Right cardiac atrium (tissue), 5 donors: ENCODE results near the gene DCST2. TPM values are rescaled to one million over a fixed set of nuclear protein-coding genes. Genes with fewer than 3 reads are reported as not detected.

ENCODE experiments used
- ATAC-seq, 2 donors: fragments of 200-7000 bp; cut with Tn5 transposase; one replicate each; pipeline versions ENCODE4 v1.8.0 to v1.9.1; 2020; ENCODE audit warnings: moderate library complexity in 2 of 2, mild to moderate bottlenecking in 1 of 2
- DNase-seq, 3 donors: peaks; one replicate each; pipeline ENCODE4 v3.0.0-alpha.2; 2020
- H3K27ac ChIP-seq: one replicate; pipeline ENCODE4 v1.5.1; 2013; ENCODE audit warnings: mild to moderate bottlenecking, low read length, control low read depth, moderate library complexity
- H3K27me3 ChIP-seq: one replicate; pipeline ENCODE4 v1.6.1; 2013; ENCODE audit not compliant: control insufficient read depth, insufficient read depth
- H3K4me1 ChIP-seq: one replicate; pipeline ENCODE4 v1.6.1; 2013; ENCODE audit warnings: low read length; ENCODE audit not compliant: control insufficient read depth, insufficient read depth
- H3K4me3 ChIP-seq: one replicate; pipeline ENCODE4 v1.5.1; 2013; ENCODE audit warnings: low read length, control low read depth
- H3K9me3 ChIP-seq: one replicate; pipeline ENCODE4 v1.6.1; 2013; ENCODE audit warnings: low read length; ENCODE audit not compliant: control insufficient read depth
- WGBS: extraction: QIAGEN DNeasy Blood & Tissue Kit; methylation state at CpG from one replicate; pipeline ENCODE4 v1.1.7; 2013; 5-methylcytosine and 5-hydroxymethylcytosine counted together
- intact Hi-C, 4 donors: fragments of 100-400 bp; cut with DNase I; formaldehyde crosslinking; loops; one replicate each; pipeline versions ENCODE4 v1.11.0 to v1.14.0; 2022 to 2023
- polyA plus RNA-seq: library from polyadenylated mRNA; stranded (reverse); fragments of 200-250 nt; gene quantifications from one replicate; pipeline ENCODE4 v1.2.3, GENCODE V29; 2013
- total RNA-seq, 4 donors: library from RNA; stranded (reverse); fragmentation: NEBNext Ultra II Directional; extraction: Animal tissue kit (Norgen Biotek cat#: 25700); gene quantifications; one replicate each; pipeline ENCODE4 v1.2.1, GENCODE V29; 2021
- donor health status: healthy with polysubstance abuse.
- donor health status: DM: no; HTN: yes; CAD: no.
- donor health status: DM: no; HTN: no; CAD: no.
- donor health status: DM: no; HTN: yes; CAD: no; lungs with severe emphysema.
- donor health status: DM: yes; HTN: yes; CAD: no.

DCST2 gene
- total and polyA plus RNA-seq, 5 donors: 0.23 to 0.33 (median 0.29) TPM; not detected in 1

DNA sequence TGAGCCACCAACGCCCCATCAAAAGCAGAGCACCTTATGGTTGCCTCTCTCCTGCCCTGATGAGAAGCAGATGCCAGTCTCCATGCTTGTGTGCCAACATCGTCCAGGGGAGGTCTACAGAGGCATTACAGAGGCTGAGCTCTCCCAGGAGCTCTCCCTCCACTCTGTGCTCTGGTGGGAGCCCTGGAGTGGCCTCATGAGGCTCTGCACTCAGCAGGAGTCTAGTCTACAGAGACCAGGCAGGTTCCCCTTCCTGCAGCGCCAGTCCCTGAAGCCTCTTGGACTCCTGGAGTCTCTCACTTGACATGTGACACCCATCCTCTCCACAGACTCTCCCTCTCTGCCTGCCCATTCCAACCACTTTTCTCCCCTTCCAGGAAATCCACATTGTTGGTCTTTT, 3.5 kb upstream of the DCST2 start:
- Histone ChIP-seq H3K4me3 (no peak overlapping the region), H3K9me3 (no peaks in the 10 kb centered on the region), H3K27me3 (no peaks in the 10 kb centered on the region), H3K4me1 (peaks cover 4% of the 10 kb centered on the region), H3K27ac (no peak overlapping the region)
- no peak for ATAC-seq
- WGBS: 86% methylated on average over 3 of the region's 3 CpGs
- peak in 1 of 3 donors; percentile 10 for DNase-seq
- intact Hi-C loops: no loop called here

DNA sequence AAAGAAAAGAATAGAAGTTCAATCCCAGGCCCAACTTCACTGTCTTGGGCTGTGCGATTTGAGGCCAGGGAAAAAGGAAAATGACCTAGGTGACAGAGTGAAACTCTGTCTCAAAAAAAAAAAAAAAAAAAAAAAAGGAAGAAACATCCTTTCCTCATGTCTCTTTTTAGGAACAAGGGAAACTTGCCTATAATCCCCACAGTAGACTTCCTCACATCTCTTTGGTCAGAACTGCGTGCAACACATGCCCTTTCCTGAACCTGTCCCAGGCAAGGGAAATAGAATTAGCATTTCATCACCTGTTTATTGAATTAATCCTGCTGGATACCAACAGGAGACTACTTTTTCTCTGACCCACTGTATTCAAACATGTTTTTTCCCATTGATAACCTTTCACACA, 2.4 kb upstream of the DCST2 start:
- no peak for DNase-seq
- H3K9me3 ChIP-seq: no peaks in the 10 kb centered on the region
- no peaks in the 10 kb centered on the region for H3K27me3 ChIP-seq
- WGBS: 70% methylated on average over 2 of the region's 2 CpGs
- H3K27ac ChIP-seq: no peak overlapping the region
- ATAC-seq: no peak
- no peak overlapping the region for H3K4me3 ChIP-seq
- intact Hi-C loops: no loop called here
- peaks cover 4% of the 10 kb centered on the region for H3K4me1 ChIP-seq

DNA sequence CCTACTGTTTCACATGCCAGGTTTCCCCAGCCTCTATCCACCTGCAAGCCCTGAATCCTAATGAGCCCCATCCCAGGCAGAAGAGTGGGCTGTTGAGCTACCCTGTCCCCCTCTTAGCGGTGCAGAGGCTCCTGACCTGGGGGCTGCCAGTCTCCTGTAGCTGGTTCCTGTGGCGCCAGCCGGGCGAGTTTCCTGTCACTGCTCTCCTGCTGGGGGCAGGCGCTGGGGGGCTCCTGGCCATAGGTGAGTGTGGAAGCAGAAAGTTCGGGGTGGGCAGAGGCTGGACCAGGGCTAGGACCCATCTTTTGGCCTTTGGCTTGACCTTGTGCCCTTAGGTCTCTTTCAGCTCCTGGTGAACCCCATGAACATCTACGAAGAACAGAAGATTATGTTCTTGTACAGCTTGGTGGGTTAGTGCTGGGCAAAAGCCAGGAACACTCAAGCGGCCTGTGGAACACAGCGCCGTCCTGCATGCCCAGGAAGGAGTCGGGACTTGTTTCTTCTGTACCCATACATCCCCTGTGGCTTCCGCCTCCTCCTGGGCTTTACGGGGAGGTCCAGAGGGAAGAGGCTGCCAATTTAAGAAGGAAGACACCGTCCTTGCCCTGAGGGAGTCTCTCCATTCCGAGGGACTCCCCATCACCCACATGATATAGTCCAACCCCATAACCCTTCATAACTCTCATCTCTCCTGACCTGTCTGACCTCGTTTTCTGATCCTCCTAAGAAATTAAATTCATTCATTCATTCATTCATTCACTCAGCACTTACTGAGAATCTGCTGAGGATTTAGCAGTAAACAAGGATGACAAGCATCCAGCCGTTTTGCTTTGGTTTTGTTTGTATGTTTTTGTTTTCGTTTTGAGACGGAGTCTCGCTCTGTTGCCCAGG, 982 bp upstream of the DCST2 start:
- Histone ChIP-seq H3K9me3 (no peaks in the 10 kb centered on the region), H3K4me3 (no peak overlapping the region), H3K4me1 (peaks cover 4% of the 10 kb centered on the region), H3K27ac (no peak overlapping the region), H3K27me3 (no peaks in the 10 kb centered on the region)
- no peak for ATAC-seq
- intact Hi-C loops: no loop called here
- WGBS: 82% methylated on average over 20 of the region's 20 CpGs
- DNase-seq: peak in 1 of 3 donors; percentile 14

DNA sequence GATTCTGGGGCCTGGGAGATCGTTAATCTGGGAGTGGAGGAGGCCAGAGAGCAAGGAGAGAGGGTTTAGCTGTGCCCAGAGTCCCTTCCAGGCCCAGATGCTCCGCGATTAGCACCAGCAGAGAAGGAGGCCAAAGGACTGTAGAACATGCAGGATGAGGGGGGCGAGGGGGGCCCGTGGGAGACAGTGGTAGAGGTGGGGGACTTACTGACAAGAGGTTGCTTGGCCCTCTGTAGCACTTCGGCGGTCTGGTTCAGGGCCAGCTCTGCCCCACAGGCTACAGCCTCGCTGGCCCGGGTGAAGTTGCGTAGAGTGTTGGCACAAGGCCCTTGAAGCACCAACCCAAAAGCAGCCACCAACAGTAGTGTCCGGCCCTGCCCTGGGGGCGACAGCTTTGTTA, 695 bp downstream of the DCST2 start:
- ATAC-seq (no peak), DNase-seq (peak in 1 of 3 donors; percentile 23)
- Histone ChIP-seq H3K27me3 (no peaks in the 10 kb centered on the region), H3K4me1 (no peaks in the 10 kb centered on the region), H3K9me3 (no peaks in the 10 kb centered on the region), H3K27ac (no peak overlapping the region), H3K4me3 (no peak overlapping the region)
- WGBS: 88% methylated on average over 12 of the region's 12 CpGs
- intact Hi-C loops: no loop called here

DNA sequence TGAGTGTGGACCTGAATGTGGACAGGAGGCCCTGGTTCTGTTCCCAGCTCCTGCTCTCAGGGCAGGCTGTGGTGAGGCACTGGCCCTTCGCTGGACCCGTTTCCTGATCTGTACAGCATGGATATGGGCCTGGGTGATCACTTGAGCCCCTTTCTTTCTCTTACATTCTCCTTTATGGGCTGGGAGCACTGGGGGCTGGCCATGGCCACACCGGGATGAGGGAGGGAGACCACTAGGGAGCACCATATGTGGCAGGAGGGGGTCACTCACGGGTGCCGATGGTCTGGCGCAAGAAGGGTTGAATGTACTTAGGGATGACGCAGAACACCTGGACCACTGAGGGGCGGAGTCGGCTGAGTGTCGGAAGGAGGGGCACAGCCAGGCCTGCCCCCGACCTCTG, 2.7 kb downstream of the DCST2 start:
- no peak for ATAC-seq
- Histone ChIP-seq H3K4me3 (no peak overlapping the region), H3K27ac (no peak overlapping the region), H3K4me1 (no peaks in the 10 kb centered on the region), H3K27me3 (no peaks in the 10 kb centered on the region), H3K9me3 (no peaks in the 10 kb centered on the region)
- 81% methylated on average over 11 of the region's 11 CpGs for WGBS
- intact Hi-C loops: no loop called here
- no peak for DNase-seq

DNA sequence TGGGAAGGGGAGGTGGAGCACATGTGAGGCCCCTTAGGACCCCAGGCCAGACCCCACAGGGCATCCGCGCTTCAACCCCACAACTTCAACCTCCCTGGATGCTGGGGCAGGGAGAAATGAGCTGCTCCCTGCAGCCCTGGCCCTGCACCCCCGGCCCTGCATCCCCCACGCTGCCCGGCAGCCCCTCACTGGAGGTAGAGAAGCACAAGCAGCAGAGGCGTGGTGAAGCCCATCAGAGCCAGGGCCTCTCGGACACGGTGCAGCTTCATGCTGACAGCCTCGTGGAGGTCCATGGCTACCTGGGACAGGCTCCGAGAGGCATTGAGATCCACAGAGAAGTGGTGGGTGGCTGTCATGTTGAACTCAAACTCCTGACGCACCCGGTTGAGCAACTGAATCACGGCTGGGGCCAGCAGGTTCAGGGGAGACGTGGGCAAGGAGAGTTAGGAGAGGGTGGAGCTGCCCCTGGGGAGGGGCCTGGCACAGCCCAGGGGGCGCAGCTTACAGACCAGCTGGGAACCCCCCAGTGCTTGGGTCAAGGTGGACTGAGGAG, 3.3 kb downstream of the DCST2 start:
- no peak overlapping the region for H3K27ac ChIP-seq
- H3K4me3 ChIP-seq: no peak overlapping the region
- ATAC-seq: no peak
- no peaks in the 10 kb centered on the region for H3K9me3 ChIP-seq
- no peaks in the 10 kb centered on the region for H3K4me1 ChIP-seq
- 85% methylated on average over 15 of the region's 15 CpGs for WGBS
- intact Hi-C loops: no loop called here
- peak in 1 of 3 donors; percentile 35 for DNase-seq
- H3K27me3 ChIP-seq: no peaks in the 10 kb centered on the region

DNA sequence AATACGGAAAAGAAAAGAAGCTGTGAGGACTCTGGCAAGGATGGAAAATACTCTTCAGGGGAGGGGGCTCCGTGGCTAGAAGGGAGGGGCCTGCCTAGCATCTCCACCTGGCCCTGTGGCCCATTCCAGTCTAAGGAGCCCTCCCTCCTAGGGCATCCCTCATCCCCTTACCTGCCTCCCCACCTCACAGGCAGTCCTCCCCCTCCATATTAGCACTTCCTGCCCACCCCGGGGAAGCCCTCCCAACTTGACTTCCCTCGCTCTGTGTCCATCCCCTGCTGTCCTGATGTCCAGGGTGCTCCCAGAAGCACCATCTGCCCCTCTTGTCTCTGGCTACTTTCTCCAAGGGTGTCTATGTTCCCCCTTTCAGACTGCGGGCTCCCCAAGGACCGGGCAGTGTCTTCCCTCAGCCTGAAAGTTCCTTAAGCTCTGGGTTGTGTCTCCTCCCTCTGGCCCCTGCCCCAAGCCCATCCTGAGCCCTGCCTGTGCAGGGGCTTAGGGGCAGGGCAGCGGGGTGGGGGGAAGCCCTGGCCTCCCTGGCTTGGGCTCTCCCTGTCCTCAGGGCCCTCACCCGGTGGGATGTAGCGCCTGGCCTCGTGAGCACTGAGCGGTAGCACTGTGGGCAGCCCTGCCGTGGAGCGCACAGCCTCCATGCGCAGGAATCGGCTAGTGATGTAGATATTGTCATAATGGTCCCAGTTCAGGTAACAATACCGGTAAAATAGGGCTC, 3.9 kb downstream of the DCST2 start:
- 82% methylated on average over 16 of the region's 16 CpGs for WGBS
- peak in 1 of 3 donors; percentile 48 for DNase-seq
- Histone ChIP-seq H3K4me1 (no peaks in the 10 kb centered on the region), H3K27me3 (no peaks in the 10 kb centered on the region), H3K9me3 (no peaks in the 10 kb centered on the region), H3K4me3 (no peak overlapping the region), H3K27ac (no peak overlapping the region)
- no peak for ATAC-seq
- intact Hi-C loops: no loop called here

DNA sequence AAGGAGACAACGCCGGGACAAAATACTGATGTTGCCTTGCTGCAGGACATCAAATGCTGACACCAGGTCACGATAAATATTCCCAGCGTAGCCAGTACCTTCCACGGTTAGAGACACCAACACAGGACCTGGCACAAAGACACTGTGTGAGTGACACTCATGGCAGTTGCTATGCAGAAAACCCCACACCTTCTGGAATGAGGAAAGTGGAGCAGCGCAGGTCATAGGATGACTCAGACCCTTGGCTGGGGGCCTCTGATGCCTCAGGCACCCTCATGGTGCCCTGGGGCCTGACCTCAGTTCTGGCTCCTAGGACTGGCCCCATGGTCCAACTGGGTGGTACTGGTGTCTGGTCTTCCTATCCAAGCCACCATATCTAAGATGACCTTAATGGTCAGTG, 7.0 kb downstream of the DCST2 start:
- H3K4me3 ChIP-seq: no peak overlapping the region
- ATAC-seq: no peak
- intact Hi-C loops: no loop called here
- no peaks in the 10 kb centered on the region for H3K4me1 ChIP-seq
- H3K9me3 ChIP-seq: no peaks in the 10 kb centered on the region
- H3K27ac ChIP-seq: no peak overlapping the region
- peak in 1 of 3 donors; percentile 26 for DNase-seq
- 82% methylated on average over 6 of the region's 6 CpGs for WGBS
- no peaks in the 10 kb centered on the region for H3K27me3 ChIP-seq

DNA sequence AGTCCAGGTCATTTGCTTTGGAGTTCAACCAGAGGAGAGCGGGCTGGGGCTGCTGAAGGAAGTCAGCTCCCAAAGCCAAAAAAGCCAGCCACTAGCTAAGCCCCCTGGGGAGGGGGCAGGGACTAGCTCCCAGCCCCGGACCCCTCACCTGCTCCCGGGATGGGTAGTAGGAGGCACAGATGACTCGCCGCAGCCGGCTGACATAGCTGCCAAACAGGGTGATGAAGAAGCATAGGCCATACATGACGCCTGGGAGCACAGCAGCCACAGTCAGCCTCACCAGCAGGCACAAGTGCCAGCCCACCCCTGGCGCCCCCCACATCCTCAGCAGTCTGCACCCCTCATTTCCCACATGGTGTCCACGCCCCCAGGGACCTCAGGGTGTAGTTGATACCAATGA, 7.4 kb downstream of the DCST2 start:
- intact Hi-C loops: no loop called here
- Histone ChIP-seq H3K27me3 (no peaks in the 10 kb centered on the region), H3K27ac (no peak overlapping the region), H3K9me3 (no peaks in the 10 kb centered on the region), H3K4me1 (no peaks in the 10 kb centered on the region), H3K4me3 (no peak overlapping the region)
- ATAC-seq (no peak), DNase-seq (peak in 1 of 3 donors; percentile 22)
- WGBS: 66% methylated on average over 9 of the region's 9 CpGs

DNA sequence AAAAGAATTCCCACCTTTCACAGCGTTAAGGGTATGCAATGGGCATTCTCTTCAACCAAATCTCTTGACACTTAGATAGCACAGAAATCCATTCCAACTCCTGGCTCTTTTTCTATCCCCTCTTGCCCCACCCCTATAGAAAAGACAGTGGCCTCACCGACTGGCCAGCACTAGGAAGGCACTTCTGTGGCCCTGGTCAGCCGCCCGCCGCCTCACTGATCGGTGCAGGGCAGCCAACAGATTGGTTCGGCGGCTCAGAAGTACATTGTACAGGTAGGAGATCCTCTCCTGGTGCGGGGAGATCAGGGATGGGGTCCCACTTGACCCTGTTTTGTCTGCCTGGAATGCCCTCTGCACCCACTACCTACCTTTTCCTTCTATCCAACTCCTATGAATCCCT, 9.3 kb downstream of the DCST2 start:
- WGBS: 87% methylated on average over 9 of the region's 9 CpGs
- H3K4me3 ChIP-seq: no peak overlapping the region
- no peaks in the 10 kb centered on the region for H3K4me1 ChIP-seq
- H3K27ac ChIP-seq: no peak overlapping the region
- no peak for ATAC-seq
- DNase-seq: peak in 1 of 3 donors; percentile 17
- H3K9me3 ChIP-seq: no peaks in the 10 kb centered on the region
- intact Hi-C loops: no loop called here
- H3K27me3 ChIP-seq: no peaks in the 10 kb centered on the region

DNA sequence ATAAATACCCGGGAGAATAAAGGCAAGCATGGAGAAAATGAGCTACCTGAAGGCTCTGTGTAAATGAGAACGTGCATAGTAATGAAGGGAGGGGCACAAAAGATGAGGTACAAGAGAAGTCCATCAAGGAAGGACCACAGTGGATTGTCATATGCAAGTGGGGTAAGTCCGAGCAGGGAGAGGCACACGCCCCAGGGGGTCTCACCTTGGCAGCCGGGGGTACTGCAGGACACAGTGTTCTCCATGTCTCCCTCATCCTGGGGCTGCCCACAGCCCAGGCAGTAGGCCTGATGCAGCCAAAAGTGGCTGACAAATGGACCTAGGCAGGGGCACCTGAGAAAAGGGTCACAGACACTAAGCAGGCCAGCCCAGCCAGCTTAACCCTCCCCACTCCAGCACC, 10.0 kb downstream of the DCST2 start:
- Histone ChIP-seq H3K27me3 (no peaks in the 10 kb centered on the region), H3K27ac (no peak overlapping the region), H3K4me3 (no peak overlapping the region), H3K4me1 (no peaks in the 10 kb centered on the region), H3K9me3 (no peaks in the 10 kb centered on the region)
- peak in 1 of 3 donors; percentile 20 for DNase-seq
- intact Hi-C loops: no loop called here
- WGBS: 75% methylated on average over 5 of the region's 5 CpGs
- ATAC-seq: no peak
